ENCODE data around the gene CALHM4.

Gene CALHM4

GRCh38 chr6:116568821-116569755 is 15.5 kb downstream of the CALHM4 start:
- H3K79me1 ChIP-seq (replicated peaks; ENCODE audit: low read length, poor library complexity, severe bottlenecking): peaks cover 4% of the 10 kb centered on the region
- H3K4me3 ChIP-seq (ENCODE audit: insufficient read depth in 1 of 2, low read depth in 1 of 2, low read length in 2 of 2): peak overlapping the region in 1 of 2 experiments; percentile 35
- H2BK5ac ChIP-seq (ENCODE audit: low read depth, low read length, poor library complexity, severe bottlenecking): no peak overlapping the region
- H3K4me2 ChIP-seq (ENCODE audit: low read length, poor library complexity, severe bottlenecking): no peak overlapping the region
- H3K14ac ChIP-seq (ENCODE audit: low read length in 2 of 2): no peak overlapping the region
- no peak overlapping the region for H3K18ac ChIP-seq (ENCODE audit: low read depth in 1 of 2, low read length in 2 of 2)
- no peak overlapping the region for H3K4ac ChIP-seq (ENCODE audit: low read depth in 1 of 2, low read length in 2 of 2)
- H4K91ac ChIP-seq (ENCODE audit: low read length): no peak overlapping the region
- H2BK15ac ChIP-seq (ENCODE audit: low read depth, poor library complexity, severe bottlenecking): peak overlapping the region; percentile 36
- no peak overlapping the region for H2AFZ ChIP-seq (ENCODE audit: low read depth, low read length)
- H3K23ac ChIP-seq (ENCODE audit: low read length in 2 of 2): no peak overlapping the region
- H2BK12ac ChIP-seq (ENCODE audit: low read length in 2 of 2): no peak overlapping the region
- peaks cover 4% of the 10 kb centered on the region for H3K4me1 ChIP-seq (ENCODE audit: control insufficient read depth, insufficient read depth, low read depth, low read length)
- H3K27me3 ChIP-seq (ENCODE audit: control insufficient read depth in 1 of 2, insufficient read depth in 1 of 2, low read length in 2 of 2): no peaks in the 10 kb centered on the region
- 72% methylated on average over 7 of the region's 7 CpGs for WGBS
- no peak overlapping the region for H2BK120ac ChIP-seq (ENCODE audit: low read depth, low read length)
- no peaks in the 10 kb centered on the region for H3K9me3 ChIP-seq (ENCODE audit: control insufficient read depth, low read length)
- DNase-seq: no peak
- peak overlapping the region; percentile 96 for H3K9ac ChIP-seq (ENCODE audit: low read length)
- H2AK5ac ChIP-seq (ENCODE audit: low read length, severe bottlenecking): no peak overlapping the region
- no peak overlapping the region for H3K27ac ChIP-seq (ENCODE audit: low read length, poor library complexity, severe bottlenecking)
- H3K36me3 ChIP-seq (ENCODE audit: control insufficient read depth in 1 of 2, insufficient read depth in 2 of 2, low read depth in 1 of 2, low read length in 2 of 2): peaks cover 0 to 1% of the 10 kb centered on the region in 2 experiments
- no peak overlapping the region for H4K8ac ChIP-seq (ENCODE audit: low read length)

GRCh38 chr6:116570856-116571682 is 17.5 kb downstream of the CALHM4 start, which contains the start of gene RWDD1:
TSS of gene RWDD1 (plus strand) at chr6:116571504. CDS start at chr6:116571583, 79 bp downstream.
- Histone ChIP-seq H2AFZ (ENCODE audit: low read depth, low read length) (peak within 1 kb of the TSS; percentile 87), H2BK5ac (ENCODE audit: low read depth, low read length, poor library complexity, severe bottlenecking) (peak within 1 kb of the TSS; percentile 31), H3K9me3 (ENCODE audit: control insufficient read depth, low read length) (no peaks in the 10 kb centered on the region), H3K79me1 (replicated peaks; ENCODE audit: low read length, poor library complexity, severe bottlenecking) (peaks cover 9% of the 10 kb centered on the region), H4K8ac (ENCODE audit: low read length) (peak within 1 kb of the TSS; percentile 67), H3K4me2 (ENCODE audit: low read length, poor library complexity, severe bottlenecking) (peak within 1 kb of the TSS; percentile 71), H3K23ac (ENCODE audit: low read length in 2 of 2) (peak within 1 kb of the TSS in 1 of 2 experiments; percentile 15), H3K27ac (ENCODE audit: low read length, poor library complexity, severe bottlenecking) (peak within 1 kb of the TSS; percentile 89), H4K91ac (ENCODE audit: low read length) (peak within 1 kb of the TSS; percentile 1), H2BK12ac (ENCODE audit: low read length in 2 of 2) (no peak within 1 kb of the TSS), H3K27me3 (ENCODE audit: control insufficient read depth in 1 of 2, insufficient read depth in 1 of 2, low read length in 2 of 2) (no peaks in the 10 kb centered on the region), H3K4ac (ENCODE audit: low read depth in 1 of 2, low read length in 2 of 2) (peak within 1 kb of the TSS in 1 of 2 experiments; percentile 96), H2BK15ac (ENCODE audit: low read depth, poor library complexity, severe bottlenecking) (no peak within 1 kb of the TSS), H2AK5ac (ENCODE audit: low read length, severe bottlenecking) (no peak within 1 kb of the TSS), H3K14ac (ENCODE audit: low read length in 2 of 2) (peak within 1 kb of the TSS in 1 of 2 experiments; percentile 93), H3K18ac (ENCODE audit: low read depth in 1 of 2, low read length in 2 of 2) (peak within 1 kb of the TSS; percentile 65 to 90), H3K9ac (ENCODE audit: low read length) (peak within 1 kb of the TSS; percentile 96), H3K4me1 (ENCODE audit: control insufficient read depth, insufficient read depth, low read depth, low read length) (no peaks in the 10 kb centered on the region), H2BK120ac (ENCODE audit: low read depth, low read length) (no peak within 1 kb of the TSS), H3K36me3 (ENCODE audit: control insufficient read depth in 1 of 2, insufficient read depth in 2 of 2, low read depth in 1 of 2, low read length in 2 of 2) (peaks cover 6 to 19% of the 10 kb centered on the region in 2 experiments), H3K4me3 (ENCODE audit: insufficient read depth in 1 of 2, low read depth in 1 of 2, low read length in 2 of 2) (peak within 1 kb of the TSS; percentile 90 to 93)
- WGBS: under 1% methylated on average over 51 of the region's 62 CpGs
- DNase-seq: peak; percentile 100

GRCh38 chr6:116571683-116572000 is 18.1 kb downstream of the CALHM4 start:
- Histone ChIP-seq H3K23ac (ENCODE audit: low read length in 2 of 2) (peak overlapping the region in 1 of 2 experiments; percentile 15), H3K4me3 (ENCODE audit: insufficient read depth in 1 of 2, low read depth in 1 of 2, low read length in 2 of 2) (peak overlapping the region; percentile 75 to 93), H3K9ac (ENCODE audit: low read length) (peak overlapping the region; percentile 96), H3K79me1 (replicated peaks; ENCODE audit: low read length, poor library complexity, severe bottlenecking) (peaks cover 12% of the 10 kb centered on the region), H3K4me2 (ENCODE audit: low read length, poor library complexity, severe bottlenecking) (peak overlapping the region; percentile 64), H4K8ac (ENCODE audit: low read length) (peak overlapping the region; percentile 2), H4K91ac (ENCODE audit: low read length) (peak overlapping the region; percentile 1), H3K27me3 (ENCODE audit: control insufficient read depth in 1 of 2, insufficient read depth in 1 of 2, low read length in 2 of 2) (no peaks in the 10 kb centered on the region), H3K4me1 (ENCODE audit: control insufficient read depth, insufficient read depth, low read depth, low read length) (no peaks in the 10 kb centered on the region), H3K18ac (ENCODE audit: low read depth in 1 of 2, low read length in 2 of 2) (peak overlapping the region; percentile 3 to 90), H2AK5ac (ENCODE audit: low read length, severe bottlenecking) (no peak overlapping the region), H3K14ac (ENCODE audit: low read length in 2 of 2) (peak overlapping the region in 1 of 2 experiments; percentile 18), H2BK15ac (ENCODE audit: low read depth, poor library complexity, severe bottlenecking) (no peak overlapping the region), H2AFZ (ENCODE audit: low read depth, low read length) (peak overlapping the region; percentile 76), H3K27ac (ENCODE audit: low read length, poor library complexity, severe bottlenecking) (peak overlapping the region; percentile 70), H2BK120ac (ENCODE audit: low read depth, low read length) (no peak overlapping the region), H2BK12ac (ENCODE audit: low read length in 2 of 2) (no peak overlapping the region), H3K36me3 (ENCODE audit: control insufficient read depth in 1 of 2, insufficient read depth in 2 of 2, low read depth in 1 of 2, low read length in 2 of 2) (peaks cover 6 to 24% of the 10 kb centered on the region in 2 experiments), H3K9me3 (ENCODE audit: control insufficient read depth, low read length) (no peaks in the 10 kb centered on the region), H2BK5ac (ENCODE audit: low read depth, low read length, poor library complexity, severe bottlenecking) (peak overlapping the region; percentile 31), H3K4ac (ENCODE audit: low read depth in 1 of 2, low read length in 2 of 2) (peak overlapping the region in 1 of 2 experiments; percentile 96)
- 0% methylated on average over 6 of the region's 12 CpGs for WGBS
- no peak for DNase-seq

Data from mesenchymal stem cell (in vitro differentiated cells and primary cell).